ENCODE results near the gene HGS. TPM values are rescaled to one million over a fixed set of nuclear protein-coding genes. Genes with fewer than 3 reads are reported as not detected.

The HGS gene
- total and polyA plus RNA-seq, 2 of the 13 experiments (the other 11 are each of a cell fraction or from before 2014, with no cell fraction given), result 73.3 to 78.1 TPM

DNA sequence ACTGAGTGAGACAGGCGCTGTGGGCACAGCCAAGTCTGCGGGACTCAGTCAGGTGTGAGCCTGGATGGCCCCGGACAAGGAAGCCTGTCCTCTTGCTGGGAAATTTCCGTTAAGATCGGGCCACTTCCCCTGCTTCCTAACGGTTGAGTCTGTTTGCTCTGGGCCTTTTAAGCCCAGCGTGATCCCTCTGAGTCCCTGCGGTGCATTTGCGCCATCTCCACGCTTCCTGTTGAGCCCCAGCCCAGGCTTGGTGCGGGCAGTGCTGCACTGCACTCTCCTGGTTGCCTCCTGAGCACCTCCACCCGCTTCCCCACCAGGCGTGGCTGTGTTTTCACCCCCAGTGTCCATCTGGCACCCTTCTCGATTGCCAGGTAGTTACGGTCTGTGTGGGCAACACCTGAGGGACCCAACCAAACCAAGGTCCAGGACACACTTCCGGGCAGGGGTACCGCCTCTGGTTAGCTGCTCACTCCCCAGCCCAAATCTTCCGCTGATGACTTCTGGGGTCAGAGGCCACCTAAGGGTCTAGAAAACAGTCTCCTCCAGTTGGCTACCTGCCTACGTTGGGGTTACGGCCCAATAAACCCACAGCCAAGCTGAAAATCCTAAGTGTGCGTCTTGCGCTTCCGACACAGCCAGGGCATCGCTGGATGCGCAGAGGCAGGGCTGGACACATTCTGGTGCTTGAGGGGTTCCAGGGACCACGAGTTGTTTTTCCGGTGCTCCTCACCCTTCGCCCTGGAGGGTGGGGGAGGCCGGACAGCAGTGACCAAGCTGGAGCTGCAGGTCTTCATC is 26.9 kb downstream of the HGS start (continued):
- TF ChIP-seq GMEB2 (CRISPR knock-in tag; IDR thresholded peaks at IDR 0.05; ENCODE audit: low read depth) (no peak), PRDM4 (CRISPR knock-in tag; IDR thresholded peaks at IDR 0.05; ENCODE audit: borderline replicate concordance) (no peak), ZNF367 (CRISPR knock-in tag; IDR thresholded peaks at IDR 0.05; ENCODE audit: borderline replicate concordance) (no peak), ZNF501 (CRISPR knock-in tag; IDR thresholded peaks at IDR 0.05) (no peak), SNAPC4 (CRISPR knock-in tag; IDR thresholded peaks at IDR 0.05) (no peak), MED1 (CRISPR knock-in tag; IDR thresholded peaks at IDR 0.05) (no peak), NR2F2 (IDR thresholded peaks at IDR 0.05; ENCODE audit: borderline replicate concordance, low read depth) (no peak), ZNF790 (CRISPR knock-in tag; IDR thresholded peaks at IDR 0.05; ENCODE audit: borderline replicate concordance) (no peak), AGO1 (IDR thresholded peaks at IDR 0.05; ENCODE audit: low read depth, low read length, poor library complexity, severe bottlenecking) (peak; percentile 90), ZUFSP (CRISPR knock-in tag; IDR thresholded peaks at IDR 0.05; ENCODE audit: borderline replicate concordance) (no peak), ZNF136 (CRISPR knock-in tag; IDR thresholded peaks at IDR 0.05; ENCODE audit: low read depth) (no peak), MXD4 (CRISPR knock-in tag; IDR thresholded peaks at IDR 0.05) (no peak), ZNF260 (CRISPR knock-in tag; IDR thresholded peaks at IDR 0.05; ENCODE audit: borderline replicate concordance, low read depth) (no peak), ZNF615 (CRISPR knock-in tag; IDR thresholded peaks at IDR 0.05; ENCODE audit: borderline replicate concordance) (no peak), HNF4A (CRISPR knock-in tag; IDR thresholded peaks at IDR 0.05) (no peak)
- TF ChIP-seq, protein P1, sequence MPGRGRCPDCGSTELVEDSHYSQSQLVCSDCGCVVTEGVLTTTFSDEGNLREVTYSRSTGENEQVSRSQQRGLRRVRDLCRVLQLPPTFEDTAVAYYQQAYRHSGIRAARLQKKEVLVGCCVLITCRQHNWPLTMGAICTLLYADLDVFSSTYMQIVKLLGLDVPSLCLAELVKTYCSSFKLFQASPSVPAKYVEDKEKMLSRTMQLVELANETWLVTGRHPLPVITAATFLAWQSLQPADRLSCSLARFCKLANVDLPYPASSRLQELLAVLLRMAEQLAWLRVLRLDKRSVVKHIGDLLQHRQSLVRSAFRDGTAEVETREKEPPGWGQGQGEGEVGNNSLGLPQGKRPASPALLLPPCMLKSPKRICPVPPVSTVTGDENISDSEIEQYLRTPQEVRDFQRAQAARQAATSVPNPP (CRISPR knock-in tag; IDR thresholded peaks at IDR 0.05), result no peak
